ENCODE measurements around the gene EBP. TPM values are rescaled to one million over a fixed set of nuclear protein-coding genes. Genes with fewer than 3 reads are reported as not detected.

Gene EBP
- total RNA-seq: 221 TPM

GRCh38 chrX:48521353-48522243, at the start of gene EBP:
EBP (plus strand) TSS chrX:48521808; CDS start chrX:48523772, 1,964 bp downstream.
- ATAC-seq: peak; percentile 99

- no peak for ATAC-seq
These were observed 49.4 kb upstream of the EBP start for GRCh38 chrX:48472225-48472624.

- no peak for ATAC-seq
These were observed 48.5 kb upstream of the EBP start for GRCh38 chrX:48472851-48473703.

GRCh38 chrX:48473704-48473990, 48.0 kb upstream of the EBP start:
- ATAC-seq: no peak

- no peak for ATAC-seq
These were observed 47.5 kb upstream of the EBP start for GRCh38 chrX:48474127-48474526.

GRCh38 chrX:48474581-48474980, 47.0 kb upstream of the EBP start:
- no peak for ATAC-seq

- ATAC-seq: no peak
These were observed 46.3 kb upstream of the EBP start for GRCh38 chrX:48475296-48475695.

- peak; percentile 92 for ATAC-seq
These were observed 45.6 kb upstream of the EBP start, which contains the start of gene FTSJ1 for GRCh38 chrX:48475774-48476577. FTSJ1 (plus strand) TSS chrX:48476199; CDS start chrX:48478048, 1,849 bp downstream.

- ATAC-seq: no peak
These were observed 44.7 kb upstream of the EBP start for GRCh38 chrX:48476919-48477318.

GRCh38 chrX:48477960-48478755, 43.5 kb upstream of the EBP start:
- no peak for ATAC-seq

GRCh38 chrX:48478806-48479205, 42.8 kb upstream of the EBP start:
- no peak for ATAC-seq

- ATAC-seq: no peak
These were observed 41.5 kb upstream of the EBP start for GRCh38 chrX:48480142-48480541.

- ATAC-seq: no peak
These were observed 41.0 kb upstream of the EBP start for GRCh38 chrX:48480583-48480982.

GRCh38 chrX:48482526-48482925, 39.1 kb upstream of the EBP start:
- ATAC-seq: no peak

GRCh38 chrX:48487362-48487798, 34.2 kb upstream of the EBP start:
- peak; percentile 65 for ATAC-seq

- no peak for ATAC-seq
These were observed 33.6 kb upstream of the EBP start for GRCh38 chrX:48488034-48488433.

GRCh38 chrX:48489296-48489695, 32.3 kb upstream of the EBP start:
- ATAC-seq: no peak

GRCh38 chrX:48489892-48490291, 31.7 kb upstream of the EBP start:
- ATAC-seq: peak; percentile 53

- ATAC-seq: peak; percentile 84
These were observed 30.9 kb upstream of the EBP start for GRCh38 chrX:48490661-48491060.

GRCh38 chrX:48491809-48492208, 29.8 kb upstream of the EBP start:
- ATAC-seq: no peak

- no peak for ATAC-seq
These were observed 29.2 kb upstream of the EBP start for GRCh38 chrX:48492293-48492910.
